ENCODE measurements around the gene SEL1L2.

GRCh38 chr20:13874394-13875157 is 115.8 kb downstream of the SEL1L2 start:
- TF ChIP-seq CTCF (IDR thresholded peaks at IDR 0.05): no peak
- TF ChIP-seq SP1 (CRISPR knock-in tag; conservative IDR thresholded peaks at IDR 0.05): no peak
- no peak for TF ChIP-seq CREB1 (CRISPR knock-in tag; IDR thresholded peaks at IDR 0.05)
- TF ChIP-seq ESRRA (CRISPR knock-in tag; IDR thresholded peaks at IDR 0.05; ENCODE audit: borderline replicate concordance): no peak

Measured in WTC11 (cell line).